Cardiac fibroblast (primary cell): ENCODE data around the gene APOA4.

Experiments used
- DNase-seq, 2 donors: peaks; one replicate each; pipeline versions ENCODE4 v3.0.0 to v3.0.0-alpha.2; 2010; ENCODE audit warnings: low read depth in 2 of 2
- H3K4me3 ChIP-seq, 2 donors: replicated peaks in 1 of 2; 1 replicate in 1 of 2; 2 replicates in 1 of 2; pipeline ENCODE4 v1.5.1; 2011; ENCODE audit warnings: low read depth in 2 of 2, low read length in 2 of 2, mild to moderate bottlenecking in 2 of 2, moderate library complexity in 1 of 2
- TF ChIP-seq, protein P1 (sequence below): IDR thresholded peaks from one replicate; pipeline ENCODE4 v1.5.1; 2011; ENCODE audit warnings: low read depth, mild to moderate bottlenecking, low read length, inconsistent platforms

The APOA4 gene

DNA sequence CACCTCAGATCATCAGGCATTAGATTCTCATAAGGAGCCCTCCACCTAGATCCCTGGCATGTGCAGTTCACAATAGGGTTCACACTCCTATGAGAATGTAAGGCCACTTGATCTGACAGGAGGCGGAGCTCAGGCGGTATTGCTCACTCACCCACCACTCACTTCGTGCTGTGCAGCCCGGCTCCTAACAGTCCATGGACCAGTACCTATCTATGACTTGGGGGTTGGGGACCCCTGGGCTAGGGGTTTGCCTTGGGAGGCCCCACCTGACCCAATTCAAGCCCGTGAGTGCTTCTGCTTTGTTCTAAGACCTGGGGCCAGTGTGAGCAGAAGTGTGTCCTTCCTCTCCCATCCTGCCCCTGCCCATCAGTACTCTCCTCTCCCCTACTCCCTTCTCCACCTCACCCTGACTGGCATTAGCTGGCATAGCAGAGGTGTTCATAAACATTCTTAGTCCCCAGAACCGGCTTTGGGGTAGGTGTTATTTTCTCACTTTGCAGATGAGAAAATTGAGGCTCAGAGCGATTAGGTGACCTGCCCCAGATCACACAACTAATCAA, 8.8 kb upstream of the APOA4 start:
- no peak overlapping the region for H3K4me3 ChIP-seq
- no peak for DNase-seq
- TF ChIP-seq, protein P1, sequence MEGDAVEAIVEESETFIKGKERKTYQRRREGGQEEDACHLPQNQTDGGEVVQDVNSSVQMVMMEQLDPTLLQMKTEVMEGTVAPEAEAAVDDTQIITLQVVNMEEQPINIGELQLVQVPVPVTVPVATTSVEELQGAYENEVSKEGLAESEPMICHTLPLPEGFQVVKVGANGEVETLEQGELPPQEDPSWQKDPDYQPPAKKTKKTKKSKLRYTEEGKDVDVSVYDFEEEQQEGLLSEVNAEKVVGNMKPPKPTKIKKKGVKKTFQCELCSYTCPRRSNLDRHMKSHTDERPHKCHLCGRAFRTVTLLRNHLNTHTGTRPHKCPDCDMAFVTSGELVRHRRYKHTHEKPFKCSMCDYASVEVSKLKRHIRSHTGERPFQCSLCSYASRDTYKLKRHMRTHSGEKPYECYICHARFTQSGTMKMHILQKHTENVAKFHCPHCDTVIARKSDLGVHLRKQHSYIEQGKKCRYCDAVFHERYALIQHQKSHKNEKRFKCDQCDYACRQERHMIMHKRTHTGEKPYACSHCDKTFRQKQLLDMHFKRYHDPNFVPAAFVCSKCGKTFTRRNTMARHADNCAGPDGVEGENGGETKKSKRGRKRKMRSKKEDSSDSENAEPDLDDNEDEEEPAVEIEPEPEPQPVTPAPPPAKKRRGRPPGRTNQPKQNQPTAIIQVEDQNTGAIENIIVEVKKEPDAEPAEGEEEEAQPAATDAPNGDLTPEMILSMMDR: no peak

DNA sequence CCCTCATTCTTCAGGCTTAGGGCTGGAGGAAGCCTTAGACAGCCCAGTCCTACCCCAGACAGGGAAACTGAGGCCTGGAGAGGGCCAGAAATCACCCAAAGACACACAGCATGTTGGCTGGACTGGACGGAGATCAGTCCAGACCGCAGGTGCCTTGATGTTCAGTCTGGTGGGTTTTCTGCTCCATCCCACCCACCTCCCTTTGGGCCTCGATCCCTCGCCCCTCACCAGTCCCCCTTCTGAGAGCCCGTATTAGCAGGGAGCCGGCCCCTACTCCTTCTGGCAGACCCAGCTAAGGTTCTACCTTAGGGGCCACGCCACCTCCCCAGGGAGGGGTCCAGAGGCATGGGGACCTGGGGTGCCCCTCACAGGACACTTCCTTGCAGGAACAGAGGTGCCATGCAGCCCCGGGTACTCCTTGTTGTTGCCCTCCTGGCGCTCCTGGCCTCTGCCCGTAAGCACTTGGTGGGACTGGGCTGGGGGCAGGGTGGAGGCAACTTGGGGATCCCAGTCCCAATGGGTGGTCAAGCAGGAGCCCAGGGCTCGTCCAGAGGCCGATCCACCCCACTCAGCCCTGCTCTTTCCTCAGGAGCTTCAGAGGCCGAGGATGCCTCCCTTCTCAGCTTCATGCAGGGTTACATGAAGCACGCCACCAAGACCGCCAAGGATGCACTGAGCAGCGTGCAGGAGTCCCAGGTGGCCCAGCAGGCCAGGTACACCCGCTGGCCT, 7.2 kb upstream of the APOA4 start:
- TF ChIP-seq, protein P1: no peak
- no peak for DNase-seq
- no peak overlapping the region for H3K4me3 ChIP-seq

DNA sequence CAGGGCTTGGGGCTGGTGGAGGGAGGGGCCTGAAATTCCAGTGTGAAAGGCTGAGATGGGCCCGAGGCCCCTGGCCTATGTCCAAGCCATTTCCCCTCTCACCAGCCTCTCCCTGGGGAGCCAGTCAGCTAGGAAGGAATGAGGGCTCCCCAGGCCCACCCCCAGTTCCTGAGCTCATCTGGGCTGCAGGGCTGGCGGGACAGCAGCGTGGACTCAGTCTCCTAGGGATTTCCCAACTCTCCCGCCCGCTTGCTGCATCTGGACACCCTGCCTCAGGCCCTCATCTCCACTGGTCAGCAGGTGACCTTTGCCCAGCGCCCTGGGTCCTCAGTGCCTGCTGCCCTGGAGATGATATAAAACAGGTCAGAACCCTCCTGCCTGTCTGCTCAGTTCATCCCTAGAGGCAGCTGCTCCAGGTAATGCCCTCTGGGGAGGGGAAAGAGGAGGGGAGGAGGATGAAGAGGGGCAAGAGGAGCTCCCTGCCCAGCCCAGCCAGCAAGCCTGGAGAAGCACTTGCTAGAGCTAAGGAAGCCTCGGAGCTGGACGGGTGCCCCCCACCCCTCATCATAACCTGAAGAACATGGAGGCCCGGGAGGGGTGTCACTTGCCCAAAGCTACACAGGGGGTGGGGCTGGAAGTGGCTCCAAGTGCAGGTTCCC, 6.5 kb upstream of the APOA4 start, which contains the start of gene APOC3:
TSS of gene APOC3 (plus strand) at position 383 of the 659 bp plus-strand sequence. CDS start 676 bp downstream, outside the sequence.
- TF ChIP-seq, protein P1: no peak
- H3K4me3 ChIP-seq: no peak within 1 kb of the TSS
- peak; percentile 67 to 75 for DNase-seq

DNA sequence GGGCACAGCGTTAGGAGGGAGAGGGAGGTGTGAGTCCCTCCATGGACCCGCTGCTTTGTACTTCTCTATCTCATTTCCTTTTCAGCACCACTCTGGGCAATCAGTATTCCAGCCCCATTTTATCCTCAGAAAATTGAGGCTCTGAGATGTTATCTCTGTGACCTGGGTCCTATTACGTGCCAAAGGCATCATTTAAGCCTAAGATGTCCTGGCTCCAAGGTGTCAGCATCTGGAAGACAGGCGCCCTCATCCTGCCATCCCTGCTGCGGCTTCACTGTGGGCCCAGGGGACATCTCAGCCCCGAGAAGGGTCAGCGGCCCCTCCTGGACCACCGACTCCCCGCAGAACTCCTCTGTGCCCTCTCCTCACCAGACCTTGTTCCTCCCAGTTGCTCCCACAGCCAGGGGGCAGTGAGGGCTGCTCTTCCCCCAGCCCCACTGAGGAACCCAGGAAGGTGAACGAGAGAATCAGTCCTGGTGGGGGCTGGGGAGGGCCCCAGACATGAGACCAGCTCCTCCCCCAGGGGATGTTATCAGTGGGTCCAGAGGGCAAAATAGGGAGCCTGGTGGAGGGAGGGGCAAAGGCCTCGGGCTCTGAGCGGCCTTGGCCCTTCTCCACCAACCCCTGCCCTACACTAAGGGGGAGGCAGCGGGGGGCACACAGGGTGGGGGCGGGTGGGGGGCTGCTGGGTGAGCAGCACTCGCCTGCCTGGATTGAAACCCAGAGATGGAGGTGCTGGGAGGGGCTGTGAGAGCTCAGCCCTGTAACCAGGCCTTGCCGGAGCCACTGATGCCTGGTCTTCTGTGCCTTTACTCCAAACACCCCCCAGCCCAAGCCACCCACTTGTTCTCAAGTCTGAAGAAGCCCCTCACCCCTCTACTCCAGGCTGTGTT, 5.8 kb upstream of the APOA4 start:
- TF ChIP-seq, protein P1: no peak
- no peak for DNase-seq
- H3K4me3 ChIP-seq: no peak overlapping the region

DNA sequence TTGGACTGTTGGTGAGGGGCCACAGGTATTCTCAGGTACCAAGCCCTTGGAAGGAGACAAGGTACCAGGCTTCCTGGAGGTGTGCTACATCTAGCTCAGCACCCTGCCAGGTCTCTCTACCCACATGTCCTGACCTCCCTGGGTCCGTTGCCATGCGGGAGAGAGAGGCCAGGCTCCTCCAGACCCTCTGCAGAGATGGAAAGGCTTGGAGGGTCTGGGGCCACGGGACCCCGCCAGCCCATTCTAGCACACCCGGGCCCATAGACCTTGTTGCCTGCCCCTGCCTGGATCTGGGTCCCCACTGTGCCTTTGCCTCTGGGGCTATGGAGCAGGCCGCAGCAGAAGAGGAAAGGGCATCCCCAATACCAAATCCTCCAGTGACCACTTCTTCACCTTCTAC, 4.4 kb upstream of the APOA4 start:
- DNase-seq: no peak
- no peak overlapping the region for H3K4me3 ChIP-seq
- TF ChIP-seq, protein P1: no peak

DNA sequence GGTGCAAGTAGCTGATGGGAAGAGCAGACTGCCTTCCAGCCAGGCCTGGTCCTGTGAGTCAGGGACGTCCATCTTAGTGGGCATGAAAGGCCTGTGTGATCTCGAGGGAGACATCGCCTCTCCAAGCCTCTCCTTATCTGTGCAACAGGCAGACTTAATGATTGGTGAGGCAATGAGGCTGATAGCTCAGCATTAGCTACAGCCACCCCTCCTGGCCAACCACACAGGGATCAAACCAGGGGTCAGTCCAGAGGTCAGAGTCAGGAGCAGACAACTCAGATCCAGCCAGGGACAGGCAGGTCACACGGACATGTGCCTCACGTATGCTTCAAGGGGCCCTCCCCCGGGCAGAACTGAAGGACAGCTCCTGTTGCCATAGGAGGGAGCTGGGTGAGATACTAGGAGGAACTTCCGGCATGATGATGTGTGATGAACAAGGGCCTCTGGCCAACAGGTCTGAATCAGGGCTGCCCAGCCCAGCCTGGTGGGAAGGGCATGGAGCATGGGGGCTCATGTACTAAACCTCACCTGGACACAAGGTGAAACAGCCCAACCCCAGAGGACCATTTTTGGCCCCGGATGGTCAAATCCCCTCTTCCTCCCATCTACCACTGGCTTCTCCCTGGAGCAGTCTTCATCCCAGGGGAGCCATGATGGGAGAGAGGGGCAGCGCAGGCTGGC, 3.8 kb upstream of the APOA4 start:
- no peak overlapping the region for H3K4me3 ChIP-seq
- TF ChIP-seq, protein P1: no peak
- DNase-seq: no peak
